ENCODE measurements around the gene GNA15.

Gene GNA15

DNA sequence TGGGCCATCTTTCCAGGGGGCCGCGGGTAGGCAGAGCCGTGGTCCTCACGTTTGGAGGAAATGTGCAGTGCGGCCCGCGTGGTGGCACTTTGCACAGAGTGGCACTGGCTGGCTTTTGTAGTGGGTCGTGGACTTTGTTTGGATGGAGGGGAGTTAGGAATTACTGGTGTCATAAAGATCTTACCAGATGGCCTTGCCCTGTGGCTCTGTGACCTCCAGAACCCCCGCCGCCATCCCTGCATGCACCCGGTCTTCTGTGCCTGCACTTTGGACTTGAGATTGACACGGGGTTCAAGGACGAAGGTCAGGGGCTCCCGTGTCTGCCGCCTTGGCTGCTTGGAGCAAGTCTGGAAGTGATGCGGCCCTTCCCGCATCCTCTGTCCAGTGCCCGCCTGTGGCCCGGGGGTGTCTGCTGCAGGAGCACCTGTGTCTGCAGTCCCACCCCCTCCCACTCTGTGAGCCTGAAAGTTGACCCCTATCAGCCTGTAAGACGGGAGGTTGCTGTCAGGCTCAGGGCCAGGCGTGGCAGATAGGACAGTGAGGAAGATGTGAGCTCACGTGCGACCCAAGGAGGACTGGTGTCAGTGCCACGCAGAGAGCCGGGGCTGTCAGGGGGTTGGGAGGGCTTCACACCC lies 39.4 kb upstream of the GNA15 start:
- CTCF ChIA-PET = interaction anchor here (0.6 to 2.5 kb wide), 7 partner anchors 7 to 145 kb away, joined by 3 to 10 read pairs (median 3); no protein-coding TSS in a partner anchor
- 90% methylated on average over 17 of the region's 25 CpGs for WGBS (ENCODE audit: insufficient coverage)

DNA sequence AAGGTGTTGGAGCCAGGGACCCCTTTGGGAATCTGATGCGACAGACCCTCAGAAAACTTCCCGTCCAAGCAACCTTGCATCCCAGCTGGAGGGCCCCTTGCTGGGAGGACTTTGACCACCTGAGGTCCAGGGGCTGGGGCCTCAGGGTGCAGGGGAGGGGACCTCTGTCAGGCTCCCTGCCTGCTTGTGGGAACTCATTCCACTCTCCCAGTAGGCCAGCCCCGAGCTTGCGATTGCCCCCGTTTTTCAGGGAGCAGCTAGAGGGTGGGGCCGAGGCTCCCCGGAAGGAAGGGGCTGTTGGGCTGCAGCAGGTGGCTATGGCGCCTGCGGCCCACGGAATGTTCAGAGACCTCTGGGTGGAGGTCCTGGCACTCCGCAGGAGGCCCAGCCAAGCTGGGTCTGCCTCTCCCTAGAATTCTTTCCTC lies 38.9 kb upstream of the GNA15 start:
- peaks cover 0 to 10% (median 0%) of the 10 kb centered on the region in 5 experiments for H3K27me3 ChIP-seq (replicated peaks in 2 of 5; ENCODE audit: control insufficient read depth in 4 of 5, insufficient read depth in 5 of 5, low read length in 4 of 5)
- CTCF ChIA-PET = interaction anchor here (0.6 to 2.5 kb wide), 6 partner anchors 9 to 146 kb away, joined by 3 to 10 read pairs (median 3); no protein-coding TSS in a partner anchor
- DNase-seq = no peak
- no peaks in the 10 kb centered on the region for H3K36me3 ChIP-seq (ENCODE audit: control insufficient read depth in 4 of 4, insufficient read depth in 4 of 4, low read length in 3 of 4)
- H3K4me3 ChIP-seq (ENCODE audit: control insufficient read depth in 1 of 7, extremely low read depth in 1 of 7, insufficient read depth in 4 of 7, low read depth in 2 of 7, low read length in 6 of 7) = no peak overlapping the region
- no peak overlapping the region for H3K27ac ChIP-seq (ENCODE audit: insufficient read depth in 1 of 2, low read depth in 1 of 2, low read length in 2 of 2, poor library complexity in 1 of 2, severe bottlenecking in 2 of 2)
- no peaks in the 10 kb centered on the region for H3K9me3 ChIP-seq (ENCODE audit: control extremely low read depth in 1 of 5, control insufficient read depth in 4 of 5, insufficient read depth in 2 of 5, low read depth in 1 of 5, low read length in 4 of 5)
- POLR2A ChIA-PET = no interaction called here
- 90% methylated on average over 6 of the region's 11 CpGs for WGBS (ENCODE audit: insufficient coverage)
- H3K4me1 ChIP-seq (ENCODE audit: control extremely low read depth in 1 of 4, control insufficient read depth in 4 of 4, insufficient read depth in 4 of 4, low read length in 3 of 4) = peaks cover 0 to 44% (median 39%) of the 10 kb centered on the region in 4 experiments

More for the DNA sequence above, 39.4 kb upstream of the GNA15 start:
- POLR2A ChIA-PET = no interaction called here
- Histone ChIP-seq H3K27ac (ENCODE audit: insufficient read depth in 1 of 2, low read depth in 1 of 2, low read length in 2 of 2, poor library complexity in 1 of 2, severe bottlenecking in 2 of 2) (no peak overlapping the region), H3K36me3 (ENCODE audit: control insufficient read depth in 4 of 4, insufficient read depth in 4 of 4, low read length in 3 of 4) (no peaks in the 10 kb centered on the region), H3K27me3 (replicated peaks in 2 of 5; ENCODE audit: control insufficient read depth in 4 of 5, insufficient read depth in 5 of 5, low read length in 4 of 5) (peaks cover 0 to 10% (median 0%) of the 10 kb centered on the region in 5 experiments), H3K4me1 (ENCODE audit: control extremely low read depth in 1 of 4, control insufficient read depth in 4 of 4, insufficient read depth in 4 of 4, low read length in 3 of 4) (peaks cover 0 to 44% (median 39%) of the 10 kb centered on the region in 4 experiments), H3K4me3 (ENCODE audit: control insufficient read depth in 1 of 7, extremely low read depth in 1 of 7, insufficient read depth in 4 of 7, low read depth in 2 of 7, low read length in 6 of 7) (peak overlapping the region in 3 of 7 experiments; percentile 67 to 85 (median 74)), H3K9me3 (ENCODE audit: control extremely low read depth in 1 of 5, control insufficient read depth in 4 of 5, insufficient read depth in 2 of 5, low read depth in 1 of 5, low read length in 4 of 5) (no peaks in the 10 kb centered on the region)
- DNase-seq = no peak

DNA sequence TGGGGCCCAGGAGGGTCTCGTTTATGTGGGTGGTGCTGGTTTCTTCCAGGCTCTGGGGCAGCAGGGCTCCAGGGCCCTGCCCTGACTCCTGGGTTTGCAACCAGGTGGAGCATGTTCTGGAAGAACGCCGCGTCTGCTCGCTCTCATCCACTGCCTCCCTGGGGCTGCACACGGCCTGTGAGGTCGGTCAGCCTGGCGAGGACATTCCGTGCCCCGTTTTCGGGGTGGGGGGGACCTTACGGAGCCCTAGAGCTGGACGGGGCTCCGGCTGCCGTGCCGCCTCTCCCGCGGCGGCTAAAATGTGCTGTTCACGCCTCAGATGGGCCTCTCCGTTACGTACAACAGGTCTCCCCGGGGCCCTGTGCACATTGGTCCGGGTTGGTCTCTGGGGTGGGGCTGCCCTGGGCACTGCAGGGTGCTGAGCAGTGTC lies 38.4 kb upstream of the GNA15 start:
- peaks cover 0 to 44% (median 39%) of the 10 kb centered on the region in 4 experiments for H3K4me1 ChIP-seq (ENCODE audit: control extremely low read depth in 1 of 4, control insufficient read depth in 4 of 4, insufficient read depth in 4 of 4, low read length in 3 of 4)
- no peak for DNase-seq
- 97% methylated on average over 24 of the region's 24 CpGs for WGBS (ENCODE audit: insufficient coverage)
- ChIA-PET CTCF (interaction anchor here (0.6 to 2.5 kb wide), 6 partner anchors 9 to 147 kb away, joined by 3 to 10 read pairs (median 3); no protein-coding TSS in a partner anchor), POLR2A (no interaction called here)
- no peak overlapping the region for H3K4me3 ChIP-seq (ENCODE audit: control insufficient read depth in 1 of 7, extremely low read depth in 1 of 7, insufficient read depth in 4 of 7, low read depth in 2 of 7, low read length in 6 of 7)
- peaks cover 0 to 10% (median 0%) of the 10 kb centered on the region in 5 experiments for H3K27me3 ChIP-seq (replicated peaks in 2 of 5; ENCODE audit: control insufficient read depth in 4 of 5, insufficient read depth in 5 of 5, low read length in 4 of 5)
- no peak overlapping the region for H3K27ac ChIP-seq (ENCODE audit: insufficient read depth in 1 of 2, low read depth in 1 of 2, low read length in 2 of 2, poor library complexity in 1 of 2, severe bottlenecking in 2 of 2)
- H3K9me3 ChIP-seq (ENCODE audit: control extremely low read depth in 1 of 5, control insufficient read depth in 4 of 5, insufficient read depth in 2 of 5, low read depth in 1 of 5, low read length in 4 of 5) = no peaks in the 10 kb centered on the region
- no peaks in the 10 kb centered on the region for H3K36me3 ChIP-seq (ENCODE audit: control insufficient read depth in 4 of 4, insufficient read depth in 4 of 4, low read length in 3 of 4)

DNA sequence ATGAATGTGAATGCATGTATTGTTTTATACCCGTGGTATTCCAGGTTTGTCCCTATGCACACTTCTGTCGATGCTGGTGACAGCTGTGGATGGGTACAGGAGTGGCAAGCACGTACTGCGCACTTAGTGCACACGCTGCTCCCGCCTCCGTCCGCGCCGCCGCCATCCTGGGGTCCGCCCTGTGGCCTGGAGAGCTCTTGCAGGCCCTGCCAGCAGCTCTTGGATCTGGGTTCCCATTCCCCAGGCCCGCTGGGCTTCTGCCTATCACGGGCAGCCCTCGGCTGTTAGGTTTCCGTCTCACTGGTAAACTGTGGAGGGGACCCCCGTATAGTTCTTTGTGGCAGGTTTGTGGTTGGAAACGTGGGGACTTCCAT lies 37.7 kb upstream of the GNA15 start:
- CTCF ChIA-PET = interaction anchor here (0.9 to 1.8 kb wide), 8 partner anchors 8 to 148 kb away, joined by 3 to 5 read pairs (median 3); no protein-coding TSS in a partner anchor
- H3K27ac ChIP-seq (ENCODE audit: insufficient read depth in 1 of 2, low read depth in 1 of 2, low read length in 2 of 2, poor library complexity in 1 of 2, severe bottlenecking in 2 of 2) = no peak overlapping the region
- no peak for DNase-seq
- no peaks in the 10 kb centered on the region for H3K9me3 ChIP-seq (ENCODE audit: control extremely low read depth in 1 of 5, control insufficient read depth in 4 of 5, insufficient read depth in 2 of 5, low read depth in 1 of 5, low read length in 4 of 5)
- peaks cover 0 to 10% (median 0%) of the 10 kb centered on the region in 5 experiments for H3K27me3 ChIP-seq (replicated peaks in 2 of 5; ENCODE audit: control insufficient read depth in 4 of 5, insufficient read depth in 5 of 5, low read length in 4 of 5)
- no peak overlapping the region for H3K4me3 ChIP-seq (ENCODE audit: control insufficient read depth in 1 of 7, extremely low read depth in 1 of 7, insufficient read depth in 4 of 7, low read depth in 2 of 7, low read length in 6 of 7)
- peaks cover 0 to 44% (median 39%) of the 10 kb centered on the region in 4 experiments for H3K4me1 ChIP-seq (ENCODE audit: control extremely low read depth in 1 of 4, control insufficient read depth in 4 of 4, insufficient read depth in 4 of 4, low read length in 3 of 4)
- POLR2A ChIA-PET = interaction anchor here (0.7 kb wide), 1 partner anchor 38 kb away, joined by 3 read pairs; no protein-coding TSS in a partner anchor
- 90% methylated on average over 15 of the region's 18 CpGs for WGBS (ENCODE audit: insufficient coverage)
- no peaks in the 10 kb centered on the region for H3K36me3 ChIP-seq (ENCODE audit: control insufficient read depth in 4 of 4, insufficient read depth in 4 of 4, low read length in 3 of 4)

DNA sequence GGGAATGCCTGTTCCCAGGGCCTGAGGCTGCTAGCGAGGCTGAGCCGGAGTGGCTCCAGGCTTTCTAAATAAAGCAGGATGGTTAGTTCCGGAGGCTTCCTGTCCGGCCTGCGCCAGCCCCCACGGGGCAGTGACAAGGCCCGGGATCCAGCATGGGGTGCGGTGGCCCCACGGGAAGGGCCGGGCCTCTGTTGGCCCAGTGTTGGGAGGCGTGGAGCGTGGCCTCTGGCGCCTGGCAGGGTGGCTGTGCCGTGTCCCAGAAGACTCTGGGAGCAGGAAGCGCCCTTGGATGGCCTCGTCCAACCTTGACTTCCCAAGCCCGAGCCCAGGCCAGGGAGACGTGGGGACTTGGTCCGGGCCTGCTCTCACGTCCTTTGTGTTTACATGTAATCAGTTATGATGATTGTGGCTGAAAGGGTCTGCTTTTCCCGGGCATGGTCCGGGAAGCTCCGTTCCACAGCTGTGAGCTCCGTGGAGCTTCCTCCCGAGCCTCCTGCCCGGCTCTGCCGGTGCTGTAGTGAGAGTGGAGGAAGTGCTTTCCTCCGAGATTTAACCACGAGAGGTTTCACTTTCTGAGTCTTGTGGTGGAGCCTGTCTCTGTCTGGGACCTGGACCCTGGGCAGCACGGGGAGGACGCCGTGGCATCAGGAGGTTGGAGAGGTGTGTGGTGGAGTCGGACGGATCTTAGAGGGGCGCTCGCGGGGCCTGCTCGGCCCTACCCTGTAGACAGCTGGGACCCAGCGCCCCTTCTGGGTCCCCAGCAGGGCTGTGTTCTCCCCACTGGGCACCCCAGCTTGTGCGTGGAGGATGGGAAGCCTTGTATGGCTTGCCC lies 37.1 kb upstream of the GNA15 start:
- peaks cover 0 to 47% (median 39%) of the 10 kb centered on the region in 4 experiments for H3K4me1 ChIP-seq (ENCODE audit: control extremely low read depth in 1 of 4, control insufficient read depth in 4 of 4, insufficient read depth in 4 of 4, low read length in 3 of 4)
- CTCF ChIA-PET = interaction anchor here (0.9 to 1.8 kb wide), 8 partner anchors 9 to 148 kb away, joined by 3 to 5 read pairs (median 3); no protein-coding TSS in a partner anchor
- peak; percentile 28 to 67 (median 61) for DNase-seq
- POLR2A ChIA-PET = interaction anchor here (0.7 kb wide), 1 partner anchor 38 kb away, joined by 3 read pairs; no protein-coding TSS in a partner anchor
- H3K9me3 ChIP-seq (ENCODE audit: control extremely low read depth in 1 of 5, control insufficient read depth in 4 of 5, insufficient read depth in 2 of 5, low read depth in 1 of 5, low read length in 4 of 5) = no peaks in the 10 kb centered on the region
- H3K36me3 ChIP-seq (ENCODE audit: control insufficient read depth in 4 of 4, insufficient read depth in 4 of 4, low read length in 3 of 4) = no peaks in the 10 kb centered on the region
- H3K27me3 ChIP-seq (replicated peaks in 2 of 5; ENCODE audit: control insufficient read depth in 4 of 5, insufficient read depth in 5 of 5, low read length in 4 of 5) = peaks cover 0 to 10% (median 0%) of the 10 kb centered on the region in 5 experiments
- H3K4me3 ChIP-seq (ENCODE audit: control insufficient read depth in 1 of 7, extremely low read depth in 1 of 7, insufficient read depth in 4 of 7, low read depth in 2 of 7, low read length in 6 of 7) = peak overlapping the region in 3 of 7 experiments; percentile 26 to 53 (median 48)
- 52% methylated on average over 32 of the region's 40 CpGs for WGBS (ENCODE audit: insufficient coverage)
- H3K27ac ChIP-seq (ENCODE audit: insufficient read depth in 1 of 2, low read depth in 1 of 2, low read length in 2 of 2, poor library complexity in 1 of 2, severe bottlenecking in 2 of 2) = no peak overlapping the region

DNA sequence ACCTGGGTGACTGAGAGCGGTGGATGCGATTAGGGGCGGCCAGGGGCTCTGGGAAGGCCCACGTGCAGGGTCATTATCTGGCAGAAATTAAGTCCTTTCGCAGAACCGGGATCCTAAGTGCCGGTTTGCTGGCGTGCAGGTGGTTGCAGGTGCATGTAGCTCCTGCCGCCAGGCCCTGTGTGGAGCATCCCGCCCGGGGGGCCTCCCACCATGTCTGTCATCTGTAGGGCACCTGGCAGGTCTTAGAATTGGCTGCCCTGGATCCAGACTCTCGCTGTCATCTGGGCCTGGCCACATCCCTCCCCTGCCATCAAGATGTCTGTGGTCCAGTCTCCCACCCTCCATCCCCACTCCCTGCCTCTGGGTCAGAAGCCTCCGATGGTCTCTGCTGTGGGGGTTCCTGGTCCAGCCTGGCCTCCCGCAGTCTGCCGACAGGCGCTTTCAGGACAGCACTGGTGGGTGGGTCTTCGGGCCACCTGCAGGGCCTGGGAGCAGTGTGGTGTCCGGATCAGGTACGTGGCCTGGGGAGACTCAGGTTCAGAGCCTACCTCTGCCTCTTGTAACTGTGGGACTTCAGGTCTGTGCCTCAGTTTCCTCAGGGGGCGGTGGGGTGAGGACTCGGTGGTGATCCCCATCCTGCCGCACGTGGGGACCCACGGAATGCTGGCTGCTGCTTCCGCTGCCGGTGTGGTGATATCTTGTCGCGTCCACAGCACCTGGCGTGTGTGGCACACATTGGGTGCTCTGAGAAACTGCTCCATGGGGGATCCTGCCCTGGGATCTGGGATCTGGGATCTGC lies 36.3 kb upstream of the GNA15 start:
- no peak overlapping the region for H3K27ac ChIP-seq (ENCODE audit: insufficient read depth in 1 of 2, low read depth in 1 of 2, low read length in 2 of 2, poor library complexity in 1 of 2, severe bottlenecking in 2 of 2)
- 95% methylated on average over 28 of the region's 29 CpGs for WGBS (ENCODE audit: insufficient coverage)
- H3K27me3 ChIP-seq (replicated peaks in 2 of 5; ENCODE audit: control insufficient read depth in 4 of 5, insufficient read depth in 5 of 5, low read length in 4 of 5) = peaks cover 0 to 10% (median 0%) of the 10 kb centered on the region in 5 experiments
- H3K4me3 ChIP-seq (ENCODE audit: control insufficient read depth in 1 of 7, extremely low read depth in 1 of 7, insufficient read depth in 4 of 7, low read depth in 2 of 7, low read length in 6 of 7) = no peak overlapping the region
- no peaks in the 10 kb centered on the region for H3K36me3 ChIP-seq (ENCODE audit: control insufficient read depth in 4 of 4, insufficient read depth in 4 of 4, low read length in 3 of 4)
- POLR2A ChIA-PET = no interaction called here
- no peaks in the 10 kb centered on the region for H3K9me3 ChIP-seq (ENCODE audit: control extremely low read depth in 1 of 5, control insufficient read depth in 4 of 5, insufficient read depth in 2 of 5, low read depth in 1 of 5, low read length in 4 of 5)
- CTCF ChIA-PET = interaction anchor here (0.8 to 11.3 kb wide), 10 partner anchors 8 to 149 kb away, joined by 3 to 124 read pairs (median 4); no protein-coding TSS in a partner anchor
- no peak for DNase-seq
- peaks cover 0 to 52% (median 38%) of the 10 kb centered on the region in 4 experiments for H3K4me1 ChIP-seq (ENCODE audit: control extremely low read depth in 1 of 4, control insufficient read depth in 4 of 4, insufficient read depth in 4 of 4, low read length in 3 of 4)
